Spleen (tissue), 7 donors: ENCODE measurements around the gene CALN1.

Experiments used
- POLR2AphosphoS5 ChIP-seq, 3 donors: sonication (generic); formaldehyde crosslinking; IDR thresholded peaks; one replicate each; pipeline ENCODE4 v1.5.1; 2017; ENCODE audit warnings: antibody characterized with exemption in 3 of 3
- TF ChIP-seq, protein P1 (sequence below), 11 experiments: fragments of 200-600 bp in 7 of 11; fragments of 450-650 bp in 4 of 11; sonication (generic) in 4 of 11; IDR thresholded peaks in 8 of 11; conservative IDR thresholded peaks in 3 of 11; 1 replicate in 7 of 11; 2 replicates in 4 of 11; pipeline versions ENCODE4 v1.4.0 to v1.8.0; 2016 to 2021; ENCODE audit warnings: antibody characterized with exemption in 11 of 11, inconsistent platforms in 4 of 11, mild to moderate bottlenecking in 1 of 11
- donor health status: DM: no; HTN: no; CAD: no; lungs with moderate emphysema.
- donor health status: DM: no; HTN: no; CAD: no.
- donor health status: DM: no; HTN: no; CAD: no.

DNA sequence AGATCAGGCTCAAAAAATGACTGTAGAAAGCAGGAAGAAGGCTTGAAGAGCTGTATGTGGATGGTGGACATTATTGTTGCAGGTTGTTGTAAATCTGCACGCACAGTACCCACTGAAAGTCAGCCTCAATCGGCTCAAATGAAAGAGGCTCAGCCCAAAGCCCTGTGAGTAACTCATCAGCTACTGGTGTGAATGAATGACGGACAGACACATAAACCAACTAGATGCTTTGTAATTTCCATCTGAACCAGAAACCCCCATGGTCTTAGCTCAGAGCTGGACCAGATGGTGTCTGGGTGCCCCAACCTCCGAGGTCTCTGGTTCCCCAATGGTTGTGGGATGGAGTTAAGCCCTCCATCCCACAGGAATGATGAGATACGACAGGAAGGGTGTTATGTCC lies 7.4 kb downstream of the CALN1 start:
- TF ChIP-seq, protein P1, sequence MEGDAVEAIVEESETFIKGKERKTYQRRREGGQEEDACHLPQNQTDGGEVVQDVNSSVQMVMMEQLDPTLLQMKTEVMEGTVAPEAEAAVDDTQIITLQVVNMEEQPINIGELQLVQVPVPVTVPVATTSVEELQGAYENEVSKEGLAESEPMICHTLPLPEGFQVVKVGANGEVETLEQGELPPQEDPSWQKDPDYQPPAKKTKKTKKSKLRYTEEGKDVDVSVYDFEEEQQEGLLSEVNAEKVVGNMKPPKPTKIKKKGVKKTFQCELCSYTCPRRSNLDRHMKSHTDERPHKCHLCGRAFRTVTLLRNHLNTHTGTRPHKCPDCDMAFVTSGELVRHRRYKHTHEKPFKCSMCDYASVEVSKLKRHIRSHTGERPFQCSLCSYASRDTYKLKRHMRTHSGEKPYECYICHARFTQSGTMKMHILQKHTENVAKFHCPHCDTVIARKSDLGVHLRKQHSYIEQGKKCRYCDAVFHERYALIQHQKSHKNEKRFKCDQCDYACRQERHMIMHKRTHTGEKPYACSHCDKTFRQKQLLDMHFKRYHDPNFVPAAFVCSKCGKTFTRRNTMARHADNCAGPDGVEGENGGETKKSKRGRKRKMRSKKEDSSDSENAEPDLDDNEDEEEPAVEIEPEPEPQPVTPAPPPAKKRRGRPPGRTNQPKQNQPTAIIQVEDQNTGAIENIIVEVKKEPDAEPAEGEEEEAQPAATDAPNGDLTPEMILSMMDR (IDR thresholded peaks at IDR 0.05 in 8 of 11, conservative IDR thresholded peaks at IDR 0.05 in 3 of 11), result no peak
- TF ChIP-seq POLR2AphosphoS5 (IDR thresholded peaks at IDR 0.05), result no peak
